ENCODE results near the gene TANGO2.

TANGO2 gene

GRCh38 chr22:20089977-20090729, 69.2 kb downstream of the TANGO2 start:
- no peak for DNase-seq

- no peak for DNase-seq
These were observed 69.9 kb downstream of the TANGO2 start for GRCh38 chr22:20090730-20091240.

GRCh38 chr22:20091690-20092476, 71.0 kb downstream of the TANGO2 start:
- no peak for DNase-seq

GRCh38 chr22:20092477-20092854, 71.6 kb downstream of the TANGO2 start:
- no peak for DNase-seq

- DNase-seq: no peak
These were observed 72.7 kb downstream of the TANGO2 start for GRCh38 chr22:20093418-20094196.

- DNase-seq: no peak
These were observed 73.4 kb downstream of the TANGO2 start for GRCh38 chr22:20094197-20094807.

GRCh38 chr22:20095521-20095920, 74.6 kb downstream of the TANGO2 start:
- peak in 1 of 2 donors; percentile 63 for DNase-seq

GRCh38 chr22:20096574-20097420, 75.9 kb downstream of the TANGO2 start:
- no peak for DNase-seq

GRCh38 chr22:20099099-20099711, 78.3 kb downstream of the TANGO2 start:
- DNase-seq: no peak

- no peak for DNase-seq
These were observed 80.7 kb downstream of the TANGO2 start for GRCh38 chr22:20101638-20102037.

GRCh38 chr22:20102203-20102780, 81.4 kb downstream of the TANGO2 start:
- DNase-seq: no peak

- no peak for DNase-seq
These were observed 84.7 kb downstream of the TANGO2 start for GRCh38 chr22:20105456-20106204.

GRCh38 chr22:20106205-20106848, 85.4 kb downstream of the TANGO2 start:
- no peak for DNase-seq

GRCh38 chr22:20106849-20107237, 85.9 kb downstream of the TANGO2 start:
- DNase-seq: no peak

- DNase-seq: no peak
These were observed 86.6 kb downstream of the TANGO2 start for GRCh38 chr22:20107471-20107901.

- no peak for DNase-seq
These were observed 87.2 kb downstream of the TANGO2 start for GRCh38 chr22:20107951-20108756.

- no peak for DNase-seq
These were observed 87.9 kb downstream of the TANGO2 start for GRCh38 chr22:20108757-20109230.

All from stimulated activated CD4-positive, alpha-beta T cell treated with anti-CD3 and anti-CD28 coated beads, Interleukin-2, amount 100 ng/mL, for 24 hours (primary cell).